ENCODE results near the gene TBC1D17. TPM values are rescaled to one million over a fixed set of nuclear protein-coding genes. Genes with fewer than 3 reads are reported as not detected.

The TBC1D17 gene
- total RNA-seq, 1 experiment from 2014 or later: 35.1 TPM

- Histone ChIP-seq H3K9me3 (ENCODE audit: low read depth, low read length, poor library complexity, severe bottlenecking) (no peaks in the 10 kb centered on the region), H3K4me3 (ENCODE audit: low read depth, low read length, poor library complexity, severe bottlenecking) (no peak overlapping the region), H3K27ac (ENCODE audit: low read depth, low read length, poor library complexity, severe bottlenecking) (no peak overlapping the region), H3K27me3 (replicated peaks; ENCODE audit: insufficient read depth, low read depth, low read length, poor library complexity) (no peaks in the 10 kb centered on the region), H3K4me1 (ENCODE audit: insufficient read depth, low read length, poor library complexity, severe bottlenecking) (no peaks in the 10 kb centered on the region), H3K36me3 (ENCODE audit: insufficient read depth, low read length, poor library complexity, severe bottlenecking) (peaks cover 62% of the 10 kb centered on the region)
- TF ChIP-seq CTCF (conservative IDR thresholded peaks at IDR 0.05; ENCODE audit: low read depth, low read length) (no peak), EZH2 (IDR thresholded peaks at IDR 0.05; ENCODE audit: borderline replicate concordance, low read depth, low read length, poor library complexity, severe bottlenecking) (no peak)
- intact Hi-C loops (cut with micrococcal nuclease; ENCODE audit: unreplicated experiment): no loop called here
- POLR2A ChIA-PET (ENCODE audit: low non-redundant PET): no interaction called here
- DNase-seq (ENCODE audit: low spot score): no peak
- CTCF ChIA-PET: no interaction called here
- no TSS peak for BruUV-seq (replicated peaks)
Measured at GRCh38 chr19:49839713-49840112, 37.8 kb upstream of the TBC1D17 start.

GRCh38 chr19:49840321-49840720, 37.2 kb upstream of the TBC1D17 start:
- no peak for DNase-seq (ENCODE audit: low spot score)
- Histone ChIP-seq H3K27ac (ENCODE audit: low read depth, low read length, poor library complexity, severe bottlenecking) (no peak overlapping the region), H3K36me3 (ENCODE audit: insufficient read depth, low read length, poor library complexity, severe bottlenecking) (peaks cover 55% of the 10 kb centered on the region), H3K9me3 (ENCODE audit: low read depth, low read length, poor library complexity, severe bottlenecking) (no peaks in the 10 kb centered on the region), H3K27me3 (replicated peaks; ENCODE audit: insufficient read depth, low read depth, low read length, poor library complexity) (no peaks in the 10 kb centered on the region), H3K4me3 (ENCODE audit: low read depth, low read length, poor library complexity, severe bottlenecking) (no peak overlapping the region), H3K4me1 (ENCODE audit: insufficient read depth, low read length, poor library complexity, severe bottlenecking) (no peaks in the 10 kb centered on the region)
- no peak for TF ChIP-seq CTCF (conservative IDR thresholded peaks at IDR 0.05; ENCODE audit: low read depth, low read length)
- no peak for TF ChIP-seq EZH2 (IDR thresholded peaks at IDR 0.05; ENCODE audit: borderline replicate concordance, low read depth, low read length, poor library complexity, severe bottlenecking)
- ChIA-PET CTCF (no interaction called here), POLR2A (ENCODE audit: low non-redundant PET) (no interaction called here)
- intact Hi-C loops (cut with micrococcal nuclease; ENCODE audit: unreplicated experiment): no loop called here
- no TSS peak for BruUV-seq (replicated peaks)

GRCh38 chr19:49840736-49841249, 36.7 kb upstream of the TBC1D17 start:
- POLR2A ChIA-PET (ENCODE audit: low non-redundant PET): no interaction called here
- Histone ChIP-seq H3K4me1 (ENCODE audit: insufficient read depth, low read length, poor library complexity, severe bottlenecking) (no peaks in the 10 kb centered on the region), H3K36me3 (ENCODE audit: insufficient read depth, low read length, poor library complexity, severe bottlenecking) (peaks cover 51% of the 10 kb centered on the region), H3K9me3 (ENCODE audit: low read depth, low read length, poor library complexity, severe bottlenecking) (no peaks in the 10 kb centered on the region), H3K4me3 (ENCODE audit: low read depth, low read length, poor library complexity, severe bottlenecking) (no peak overlapping the region), H3K27ac (ENCODE audit: low read depth, low read length, poor library complexity, severe bottlenecking) (no peak overlapping the region), H3K27me3 (replicated peaks; ENCODE audit: insufficient read depth, low read depth, low read length, poor library complexity) (no peaks in the 10 kb centered on the region)
- CTCF ChIA-PET: no interaction called here
- DNase-seq (ENCODE audit: low spot score): no peak
- BruUV-seq (replicated peaks): no TSS peak
- TF ChIP-seq EZH2 (IDR thresholded peaks at IDR 0.05; ENCODE audit: borderline replicate concordance, low read depth, low read length, poor library complexity, severe bottlenecking) (no peak), CTCF (conservative IDR thresholded peaks at IDR 0.05; ENCODE audit: low read depth, low read length) (no peak)
- intact Hi-C loops (cut with micrococcal nuclease; ENCODE audit: unreplicated experiment): no loop called here
